Endometrium (tissue), 2 donors: ENCODE data around the gene ERCC6L2.
A peak's percentile ranks its signal among the peaks of the same experiment; 100 is the strongest.

Source experiments
- FAIRE-seq: peaks from 2 replicates; lab custom pipeline; 2012; peaks lifted over from hg19 to GRCh38; lab: Jason Lieb, UNC
- donor health status: control.
- donor health status: control.

ERCC6L2 gene

GRCh38 chr9:95870352-95870751 is 5.1 kb upstream of the ERCC6L2 start:
- no peak for FAIRE-seq

DNA sequence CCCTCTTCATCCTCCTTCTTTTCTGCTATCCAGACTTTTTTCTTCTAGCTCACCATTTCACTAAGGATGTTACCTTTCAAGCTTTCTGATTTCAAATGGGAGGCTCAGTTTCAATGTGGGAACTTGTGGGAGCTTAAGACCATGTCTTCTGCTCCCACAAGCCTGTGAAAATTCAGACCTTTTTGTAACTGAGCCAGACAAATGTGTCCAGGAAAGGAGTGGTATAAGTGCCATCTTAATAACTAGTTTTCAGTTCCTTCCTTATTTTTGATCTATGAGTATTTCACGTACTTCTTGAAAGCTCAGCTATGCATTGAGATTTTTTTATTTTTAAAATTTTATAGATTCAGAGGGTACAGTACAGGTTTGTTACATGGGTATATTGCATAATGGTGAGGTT is 4.6 kb upstream of the ERCC6L2 start:
- FAIRE-seq, result no peak

GRCh38 chr9:95874303-95874988 is 1.0 kb upstream of the ERCC6L2 start:
- no peak for FAIRE-seq

GRCh38 chr9:95874989-95875304 is 544 bp upstream of the ERCC6L2 start:
- no peak for FAIRE-seq

GRCh38 chr9:95876138-95876444 is 600 bp downstream of the ERCC6L2 start:
- FAIRE-seq, result no peak

DNA sequence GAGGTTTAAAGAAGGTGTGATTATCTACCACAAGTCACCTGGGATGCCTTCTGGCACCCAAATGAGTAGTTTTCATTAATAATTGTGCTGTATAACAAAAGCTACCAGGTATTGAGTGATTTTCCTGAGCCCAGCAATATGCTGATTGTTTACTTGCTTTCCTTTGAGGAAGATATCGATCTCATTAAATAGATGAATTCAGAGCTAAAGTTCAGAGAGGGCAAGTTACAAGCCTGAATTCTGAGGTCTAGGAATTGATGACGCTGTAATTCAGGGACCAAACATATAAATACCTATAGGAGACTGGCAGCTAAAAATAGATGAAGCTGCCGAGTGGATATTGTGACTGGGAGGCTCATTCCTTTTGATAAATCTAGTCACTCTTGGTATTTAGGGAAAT is 1.1 kb downstream of the ERCC6L2 start:
- no peak for FAIRE-seq

- no peak for FAIRE-seq
Observed at GRCh38 chr9:95877984-95878383, 2.5 kb downstream of the ERCC6L2 start.

GRCh38 chr9:95879591-95879990 is 4.1 kb downstream of the ERCC6L2 start:
- no peak for FAIRE-seq

DNA sequence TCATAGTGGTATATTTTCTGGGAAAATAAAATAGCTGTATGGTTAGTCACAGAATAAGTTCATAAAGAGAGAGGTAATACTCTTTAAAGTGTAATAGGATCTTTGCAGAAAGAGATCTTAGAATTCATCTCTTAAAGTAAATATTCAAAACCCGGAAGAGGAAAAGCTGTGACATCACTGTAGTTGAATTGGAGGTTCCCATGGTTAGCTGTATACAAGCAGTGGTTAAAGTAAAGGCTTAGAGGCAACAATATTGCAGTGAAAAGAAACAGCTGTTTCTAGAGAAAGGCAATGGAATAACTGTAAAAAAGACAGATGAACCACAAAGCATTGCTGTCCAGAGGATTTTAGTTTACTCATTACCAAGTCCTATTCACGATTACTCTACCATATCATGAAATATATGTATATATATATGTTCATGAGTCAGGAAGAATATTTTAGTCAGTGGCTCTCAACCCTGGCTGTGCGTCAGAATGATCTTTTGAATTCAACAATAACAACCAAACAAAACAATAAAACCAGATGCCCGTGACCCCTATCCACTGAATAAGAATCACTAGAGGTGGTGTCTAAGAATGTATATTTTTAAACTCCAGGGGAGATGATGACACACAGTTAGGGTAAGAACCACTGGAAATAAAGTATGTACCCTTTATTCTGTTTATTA is 4.7 kb downstream of the ERCC6L2 start:
- FAIRE-seq, result no peak

DNA sequence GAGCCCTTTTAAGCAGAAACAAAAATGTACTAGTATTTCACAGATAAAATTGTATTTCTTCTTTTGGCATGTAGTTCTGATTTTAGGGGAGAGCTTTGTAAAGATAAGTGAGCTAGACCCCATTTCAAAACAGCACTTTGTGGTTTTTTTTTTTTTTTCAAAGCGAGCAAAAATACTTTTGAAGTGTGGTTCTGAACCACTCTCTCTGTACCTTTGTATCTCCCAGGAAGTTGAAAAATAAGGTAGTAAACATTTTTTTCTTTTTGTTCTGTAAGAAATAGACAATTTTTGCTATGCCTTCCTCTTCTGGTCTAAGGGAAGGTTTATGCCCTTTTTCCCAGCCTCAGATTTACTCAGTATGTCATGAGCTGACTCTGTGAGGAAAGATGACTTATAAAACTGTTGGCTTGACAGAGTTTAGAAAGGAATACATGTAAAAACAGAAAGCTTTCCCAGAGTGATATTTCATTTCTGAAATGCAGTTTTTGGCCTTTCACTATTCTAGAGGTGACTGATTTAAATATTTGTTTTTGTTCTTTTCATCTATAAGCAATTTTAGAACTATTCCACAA is 12.5 kb downstream of the ERCC6L2 start:
- no peak for FAIRE-seq

- FAIRE-seq, result no peak
Observed at GRCh38 chr9:95890594-95890993, 15.1 kb downstream of the ERCC6L2 start.

DNA sequence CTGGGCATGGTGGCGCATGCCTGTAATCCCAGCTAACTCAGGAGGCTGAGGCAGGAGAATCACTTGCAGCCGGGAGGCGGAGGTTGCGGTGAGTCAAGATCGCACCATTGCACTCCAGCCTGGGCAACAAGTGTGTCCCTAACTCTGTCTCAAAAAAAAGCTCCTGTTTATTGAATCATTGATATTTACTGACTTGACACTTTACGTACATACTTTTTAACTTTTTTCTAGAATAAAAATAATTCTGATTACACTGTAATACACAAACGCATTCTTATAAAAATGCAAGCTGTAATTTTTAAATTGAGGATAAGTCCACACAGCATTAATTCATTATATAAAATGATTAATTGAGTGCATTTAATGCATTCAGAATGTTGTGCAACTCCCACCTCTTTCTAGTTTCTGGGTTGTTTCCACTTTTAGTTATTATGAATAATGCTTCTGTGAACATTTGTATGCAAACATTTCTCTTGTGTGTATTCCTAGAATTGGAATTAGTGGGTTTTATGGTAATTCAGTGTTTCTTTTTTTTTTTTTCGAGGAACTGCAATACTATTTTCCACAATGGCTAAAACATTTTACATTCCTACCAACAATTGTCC is 15.7 kb downstream of the ERCC6L2 start:
- FAIRE-seq, result no peak

DNA sequence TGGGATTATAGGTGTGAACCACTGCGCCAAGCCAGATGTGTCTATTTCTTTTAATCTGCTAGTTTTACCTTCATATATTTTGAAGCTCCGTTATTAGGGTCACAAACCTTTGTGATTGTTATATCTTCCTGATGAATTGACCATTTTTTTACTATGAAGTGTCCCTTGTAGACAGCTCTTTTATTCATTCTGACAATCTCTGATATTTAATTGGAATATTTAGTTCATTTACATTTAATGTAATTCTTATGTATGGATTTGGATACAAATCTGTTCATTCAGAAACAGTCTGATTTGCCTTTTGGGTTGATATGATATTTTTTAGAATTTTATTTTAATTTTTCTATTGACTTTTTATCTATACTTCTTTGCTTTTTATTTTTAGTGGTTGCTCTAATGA is 17.2 kb downstream of the ERCC6L2 start:
- FAIRE-seq, result no peak

DNA sequence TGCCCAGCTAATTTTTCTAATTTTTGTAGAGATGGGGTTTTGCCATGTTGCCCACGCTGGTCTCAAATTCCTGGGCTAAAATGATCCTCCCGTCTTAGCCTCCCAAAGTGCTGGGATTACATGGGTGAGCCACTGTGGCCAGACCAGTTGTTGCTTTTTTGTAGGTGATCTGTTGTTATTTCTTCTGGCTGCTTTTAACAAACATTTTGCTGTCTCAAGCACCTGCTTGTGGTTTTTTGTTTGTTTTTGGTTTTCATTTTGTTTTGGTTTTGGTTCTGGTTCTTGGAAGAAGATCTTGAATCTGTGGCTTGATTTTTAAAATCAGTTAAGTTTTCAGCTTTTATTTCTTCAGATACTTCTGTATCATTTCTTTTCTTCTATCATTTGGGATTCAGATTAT is 21.1 kb downstream of the ERCC6L2 start:
- FAIRE-seq, result no peak

DNA sequence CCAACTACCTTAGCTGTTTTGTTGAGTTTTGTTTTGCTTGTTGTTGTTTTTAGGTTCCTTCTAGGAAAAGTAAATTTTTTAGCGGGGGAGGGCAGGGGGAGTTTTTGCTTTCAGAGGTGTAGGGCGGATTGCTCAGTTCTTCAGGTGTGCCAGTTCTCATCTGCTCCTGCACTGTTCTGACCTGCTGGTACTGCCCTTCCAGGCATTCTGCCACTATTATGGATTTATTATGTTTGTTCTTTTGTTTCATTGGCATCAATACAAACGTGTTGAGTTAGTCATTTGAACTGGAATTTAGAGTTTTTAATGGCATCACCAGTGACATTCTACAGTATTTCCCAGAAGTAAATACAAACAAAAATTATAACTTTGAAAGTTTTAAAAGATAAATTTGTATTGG is 26.0 kb downstream of the ERCC6L2 start:
- peak; percentile 53 for FAIRE-seq

DNA sequence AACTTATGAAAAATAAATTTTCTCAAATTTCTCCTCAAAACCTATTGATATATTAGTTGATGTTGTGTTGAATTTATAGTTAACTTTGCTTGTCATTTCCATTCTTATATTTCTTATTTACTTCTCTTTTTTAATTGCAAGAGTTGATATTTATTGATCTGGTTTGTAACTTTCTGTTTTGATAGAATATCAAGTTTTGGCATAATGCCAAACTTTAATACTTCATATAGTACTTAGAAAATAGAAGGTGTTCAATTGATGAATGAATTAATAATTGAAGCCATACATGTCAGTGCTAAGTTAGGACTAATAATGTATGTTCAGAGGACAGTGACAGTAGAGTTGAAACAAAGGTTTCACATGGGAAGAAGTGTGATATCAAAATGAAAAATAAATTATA is 27.9 kb downstream of the ERCC6L2 start:
- FAIRE-seq, result peak; percentile 64

DNA sequence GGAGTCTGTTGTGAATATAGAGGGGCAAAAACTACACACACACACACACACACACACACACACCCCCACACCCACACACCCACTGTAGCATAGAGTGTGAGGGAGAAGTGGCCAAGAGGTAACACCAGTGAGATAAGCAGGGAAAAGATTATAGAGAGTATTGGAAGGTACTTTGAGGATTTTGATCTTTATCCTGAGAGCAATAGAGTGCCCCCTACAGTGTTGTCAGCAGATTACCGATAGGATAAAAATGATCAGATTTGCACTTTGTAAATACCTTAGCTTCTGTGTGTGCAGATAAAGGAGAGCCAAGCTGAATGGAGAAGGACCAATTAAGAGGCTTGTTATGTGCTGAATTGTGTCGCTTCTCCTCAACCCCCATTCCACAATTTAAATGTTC is 32.3 kb downstream of the ERCC6L2 start:
- no peak for FAIRE-seq

GRCh38 chr9:95910023-95910707 is 34.7 kb downstream of the ERCC6L2 start:
- FAIRE-seq, result no peak

DNA sequence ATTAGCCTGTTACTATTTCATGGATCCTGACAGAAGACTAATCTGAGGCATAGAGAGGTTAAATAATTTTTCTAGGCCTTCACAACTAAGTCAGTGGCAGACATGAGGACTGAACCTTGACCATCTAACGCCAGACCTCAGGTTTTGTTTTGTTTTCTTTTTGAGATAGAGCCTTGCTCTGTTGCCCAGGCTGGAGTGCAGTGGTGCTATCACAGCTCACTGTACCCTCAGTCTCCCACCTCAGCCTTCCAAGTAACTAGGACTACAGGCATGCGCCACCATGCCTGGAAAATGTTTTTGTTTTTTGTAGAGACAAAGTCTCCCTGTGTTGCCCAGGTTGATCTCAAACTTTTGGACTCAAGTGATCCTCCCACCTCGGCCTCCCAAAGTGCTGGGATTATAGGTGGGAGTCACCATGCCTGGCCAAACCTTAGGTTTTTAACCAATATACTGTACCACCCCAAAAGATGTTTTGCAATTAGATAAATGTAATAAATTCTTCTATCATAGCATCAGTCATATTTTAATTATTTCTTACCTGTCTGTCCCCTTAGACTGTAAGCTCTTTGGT is 35.4 kb downstream of the ERCC6L2 start:
- no peak for FAIRE-seq

GRCh38 chr9:95912773-95913172 is 37.3 kb downstream of the ERCC6L2 start:
- no peak for FAIRE-seq

GRCh38 chr9:95920017-95920416 is 44.5 kb downstream of the ERCC6L2 start:
- no peak for FAIRE-seq

- no peak for FAIRE-seq
Observed at GRCh38 chr9:95923794-95924193, 48.3 kb downstream of the ERCC6L2 start.

DNA sequence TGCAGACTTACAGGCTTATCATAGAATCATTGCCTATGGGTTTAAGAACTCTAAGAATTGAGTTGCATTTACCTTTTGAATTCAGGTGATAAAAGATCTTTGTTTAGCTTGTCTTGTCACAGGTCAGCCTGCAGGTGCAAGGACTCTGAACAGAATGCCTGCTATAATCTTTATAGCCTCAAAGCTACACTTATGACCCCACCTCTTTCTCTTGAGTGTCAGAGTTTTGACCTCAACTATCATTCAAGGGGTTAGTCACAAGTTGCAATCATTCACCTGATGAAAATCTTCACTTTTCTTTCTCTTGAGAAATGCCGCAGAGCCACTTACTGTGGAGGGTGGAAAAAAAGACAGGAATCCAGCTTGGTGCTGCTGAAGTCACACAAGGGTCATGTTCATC is 49.5 kb downstream of the ERCC6L2 start:
- no peak for FAIRE-seq
